Gastrocnemius medialis (tissue), 4 donors: ENCODE data around the gene HELQ. TPM values are rescaled to one million over a fixed set of nuclear protein-coding genes. Genes with fewer than 3 reads are reported as not detected.

Experiments
- ATAC-seq, 2 donors: fragments of 150-250 bp; one replicate each; pipeline ENCODE4 v1.9.1; 2016
- DNase-seq, 2 donors: peaks; one replicate each; pipeline ENCODE4 v3.0.0-alpha.2; 2019
- H3K27ac ChIP-seq, 4 donors: fragments of 200-600 bp; sonication (generic); 1 replicate in 1 of 4; 2 replicates in 3 of 4; pipeline ENCODE4 v1.5.1; 2016 to 2018; ENCODE audit warnings: mild to moderate bottlenecking in 2 of 4, moderate library complexity in 1 of 4
- H3K27me3 ChIP-seq, 3 donors: fragments of 200-600 bp; sonication (generic) in 2 of 3; 1 replicate in 1 of 3; 2 replicates in 2 of 3; pipeline versions ENCODE4 v1.5.1 to v1.6.0; 2016 to 2019; ENCODE audit warnings: mild to moderate bottlenecking in 1 of 3, moderate library complexity in 1 of 3
- H3K36me3 ChIP-seq, 2 donors: fragments of 200-600 bp; sonication (generic) in 1 of 2; one replicate each; pipeline ENCODE4 v1.5.1; 2017 to 2018
- H3K4me1 ChIP-seq, 2 donors: fragments of 200-600 bp; sonication (generic) in 1 of 2; one replicate each; pipeline ENCODE4 v1.5.1; 2016 to 2017; ENCODE audit warnings: mild to moderate bottlenecking in 2 of 2
- H3K4me3 ChIP-seq, 4 donors: fragments of 200-600 bp; sonication (generic) in 3 of 4; 1 replicate in 1 of 4; 2 replicates in 3 of 4; pipeline ENCODE4 v1.5.1; 2016 to 2019; ENCODE audit warnings: mild to moderate bottlenecking in 2 of 4
- H3K9me3 ChIP-seq, 3 donors: fragments of 200-600 bp; sonication (generic) in 2 of 3; 1 replicate in 1 of 3; 2 replicates in 2 of 3; pipeline ENCODE4 v1.5.1; 2016 to 2019
- CTCF ChIP-seq, 5 experiments: fragments of 450-650 bp in 3 of 5; fragments of 200-600 bp in 2 of 5; sonication (generic) in 2 of 5; IDR thresholded peaks in 4 of 5; conservative IDR thresholded peaks in 1 of 5; 1 replicate in 4 of 5; 2 replicates in 1 of 5; pipeline ENCODE4 v1.5.1; 2016 to 2019; ENCODE audit warnings: antibody characterized with exemption in 5 of 5, mild to moderate bottlenecking in 3 of 5, moderate library complexity in 3 of 5
- POLR2A ChIP-seq, 2 donors: fragments of 450-650 bp; IDR thresholded peaks; one replicate each; pipeline ENCODE4 v1.6.1; 2017; ENCODE audit warnings: antibody characterized with exemption in 2 of 2, mild to moderate bottlenecking in 2 of 2, moderate library complexity in 2 of 2
- in situ Hi-C, 4 donors: fragments of 200-750 bp; cut with MboI; loops; one replicate each; pipeline versions ENCODE4 v1.15.0 to v1.8.0; 2017; ENCODE audit warnings: low sequenced_read_pairs in 4 of 4
- intact Hi-C: fragments of 100-400 bp; cut with DNase I; formaldehyde crosslinking; loops from one replicate; pipeline ENCODE4 v1.15.1; 2023; ENCODE audit warnings: low total_unique reads
- total RNA-seq, 4 donors: library from RNA; depleted of rRNA; stranded (reverse); fragments of >200 nt; gene quantifications; one replicate each; pipeline versions ENCODE4 v1.1.0 to v1.2.3, GENCODE V29; 2016

The HELQ gene
- total RNA-seq, 4 donors from 2014 or later, result 13.1 to 18.4 (median 15.5) TPM

DNA sequence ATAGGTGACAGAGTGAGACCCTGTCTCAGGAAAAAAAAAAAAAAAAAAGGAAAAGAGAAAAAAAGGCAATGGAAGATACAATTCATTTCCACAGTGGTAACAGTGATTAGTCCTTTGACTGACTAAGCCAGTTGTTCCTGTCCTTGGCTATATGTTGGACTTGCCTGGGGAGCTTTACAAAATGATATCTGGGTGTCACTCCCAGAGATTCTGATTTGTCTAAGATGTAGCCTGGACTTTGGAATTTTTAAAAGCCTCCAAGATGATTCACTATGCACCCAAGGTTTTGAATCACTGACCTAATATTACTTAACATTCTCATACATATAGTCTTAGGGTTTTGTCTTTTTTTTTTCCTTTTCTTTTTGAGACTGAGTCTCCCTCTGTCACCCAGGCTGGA is 16.9 kb downstream of the HELQ start:
- TF ChIP-seq POLR2A (IDR thresholded peaks at IDR 0.05), result no peak
- no peak for TF ChIP-seq CTCF (IDR thresholded peaks at IDR 0.05 in 4 of 5, conservative IDR thresholded peaks at IDR 0.05 in 1 of 5)
- H3K36me3 ChIP-seq, result peaks cover 11 to 46% of the 10 kb centered on the region in 2 donors

DNA sequence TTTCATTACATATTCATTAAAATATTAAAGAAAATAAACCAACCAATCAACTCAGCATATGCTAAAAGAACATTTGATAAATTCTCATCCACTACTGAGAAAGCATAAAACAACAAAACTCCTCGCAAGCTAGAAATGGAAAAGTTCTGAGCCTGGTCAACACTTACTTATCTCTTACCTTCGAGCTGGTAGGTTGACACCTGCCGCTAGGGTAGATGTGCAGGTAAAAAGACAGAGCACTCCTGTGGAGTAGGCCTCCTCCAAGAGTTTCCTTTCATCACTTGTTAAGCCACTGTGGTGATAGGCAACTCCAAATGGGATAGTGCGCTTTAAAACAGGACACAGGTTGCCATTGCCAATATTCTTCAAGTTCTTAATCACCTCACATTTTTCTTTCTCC is 18.9 kb downstream of the HELQ start:
- TF ChIP-seq POLR2A (IDR thresholded peaks at IDR 0.05) (no peak), CTCF (IDR thresholded peaks at IDR 0.05 in 4 of 5, conservative IDR thresholded peaks at IDR 0.05 in 1 of 5) (no peak)
- Histone ChIP-seq H3K27me3 (no peaks in the 10 kb centered on the region), H3K9me3 (no peaks in the 10 kb centered on the region), H3K36me3 (peaks cover 5 to 31% of the 10 kb centered on the region in 2 donors), H3K4me1 (no peaks in the 10 kb centered on the region), H3K4me3 (no peak overlapping the region), H3K27ac (no peak overlapping the region)
- in situ Hi-C loops (loop anchor here in 1 of 4 donors (25.0 kb wide), 1 partner anchor 574 kb away; no protein-coding TSS in a partner anchor), intact Hi-C loops (no loop called here)
- no peak for DNase-seq
- ATAC-seq, result no peak

More for the DNA sequence above, 16.9 kb downstream of the HELQ start:
- in situ Hi-C loops, result loop anchor here in 1 of 4 donors (25.0 kb wide), 1 partner anchor 576 kb away; no protein-coding TSS in a partner anchor
- intact Hi-C loops, result no loop called here
- ATAC-seq (no peak), DNase-seq (no peak)
- Histone ChIP-seq H3K4me1 (no peaks in the 10 kb centered on the region), H3K9me3 (no peaks in the 10 kb centered on the region), H3K27me3 (no peaks in the 10 kb centered on the region), H3K27ac (no peak overlapping the region), H3K4me3 (no peak overlapping the region)

GRCh38 chr4:83431200-83431599 is 24.4 kb downstream of the HELQ start:
- ATAC-seq (no peak), DNase-seq (no peak)
- TF ChIP-seq POLR2A (IDR thresholded peaks at IDR 0.05) (no peak), CTCF (IDR thresholded peaks at IDR 0.05 in 4 of 5, conservative IDR thresholded peaks at IDR 0.05 in 1 of 5) (no peak)
- H3K4me3 ChIP-seq, result no peak overlapping the region
- in situ Hi-C loops (loop anchor here in 1 of 4 donors (25.0 kb wide), 1 partner anchor 569 kb away; no protein-coding TSS in a partner anchor), intact Hi-C loops (no loop called here)
- H3K4me1 ChIP-seq, result no peaks in the 10 kb centered on the region
- H3K27me3 ChIP-seq, result no peaks in the 10 kb centered on the region
- no peaks in the 10 kb centered on the region for H3K9me3 ChIP-seq
- no peak overlapping the region for H3K27ac ChIP-seq
- H3K36me3 ChIP-seq, result peaks cover 0 to 39% of the 10 kb centered on the region in 2 donors

DNA sequence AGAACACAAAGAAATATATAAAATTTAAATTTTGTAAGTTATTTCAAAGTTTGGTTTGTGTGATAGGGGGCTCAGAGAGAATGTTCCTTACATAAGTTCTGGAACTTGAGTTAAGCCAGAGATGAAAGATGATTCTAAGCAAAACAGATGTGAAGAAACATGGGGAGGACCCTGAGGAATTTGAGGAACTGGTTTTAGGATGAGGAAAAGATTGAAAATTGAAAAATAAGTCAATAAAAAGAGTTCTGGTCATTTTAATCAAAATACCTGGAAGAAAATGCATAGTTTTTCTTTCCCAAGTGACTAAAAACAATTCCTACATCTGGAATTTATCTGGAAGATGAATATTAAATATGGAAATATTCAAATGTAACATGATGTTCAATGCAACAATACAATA is 37.4 kb downstream of the HELQ start:
- DNase-seq (no peak), ATAC-seq (no peak)
- no peaks in the 10 kb centered on the region for H3K27me3 ChIP-seq
- H3K27ac ChIP-seq, result no peak overlapping the region
- no peak overlapping the region for H3K4me3 ChIP-seq
- in situ Hi-C loops, result no loop called here
- H3K36me3 ChIP-seq, result peaks cover 2 to 70% of the 10 kb centered on the region in 2 donors
- no peaks in the 10 kb centered on the region for H3K9me3 ChIP-seq
- intact Hi-C loops, result no loop called here
- no peaks in the 10 kb centered on the region for H3K4me1 ChIP-seq
- TF ChIP-seq CTCF (IDR thresholded peaks at IDR 0.05 in 4 of 5, conservative IDR thresholded peaks at IDR 0.05 in 1 of 5) (no peak), POLR2A (IDR thresholded peaks at IDR 0.05) (no peak)

DNA sequence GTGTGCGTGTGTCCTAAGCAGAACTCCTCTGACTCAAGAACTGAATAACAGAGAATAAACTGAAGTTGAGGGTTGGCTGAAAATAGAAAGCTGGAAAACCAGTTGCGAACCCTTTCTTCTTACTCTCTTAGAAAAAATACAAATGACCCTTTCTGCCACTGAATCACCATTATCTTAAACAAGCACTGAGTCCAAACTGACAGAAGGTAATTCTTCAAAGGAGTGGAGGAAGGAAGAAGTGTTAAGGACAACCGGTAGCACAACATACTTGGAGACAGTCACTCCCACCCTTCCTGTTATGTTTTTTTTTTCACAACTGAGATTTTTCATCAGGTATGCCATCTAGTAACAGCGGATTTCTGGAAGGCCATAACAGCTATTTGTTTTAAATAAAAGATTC is 38.1 kb downstream of the HELQ start:
- no peak for DNase-seq
- no peaks in the 10 kb centered on the region for H3K4me1 ChIP-seq
- intact Hi-C loops (no loop called here), in situ Hi-C loops (no loop called here)
- H3K27ac ChIP-seq, result no peak overlapping the region
- no peak for ATAC-seq
- no peak for TF ChIP-seq CTCF (IDR thresholded peaks at IDR 0.05 in 4 of 5, conservative IDR thresholded peaks at IDR 0.05 in 1 of 5)
- H3K36me3 ChIP-seq, result peaks cover 2 to 66% of the 10 kb centered on the region in 2 donors
- no peak overlapping the region for H3K4me3 ChIP-seq
- H3K27me3 ChIP-seq, result no peaks in the 10 kb centered on the region
- H3K9me3 ChIP-seq, result no peaks in the 10 kb centered on the region
